Lung microvascular endothelial cell (primary cell): ENCODE data around the gene TMIGD1. TPM values are rescaled to one million over a fixed set of nuclear protein-coding genes. Genes with fewer than 3 reads are reported as not detected.

Source experiments
- DNase-seq, 2 donors: peaks; one replicate each; pipeline versions ENCODE4 v3.0.0 to v3.0.0-alpha.2; 2010; ENCODE audit warnings: low read depth in 2 of 2
- total RNA-seq: library from RNA; depleted of rRNA; stranded (reverse); fragments of >200 nt; gene quantifications from 2 replicates; pipeline ENCODE4 v1.2.1, GENCODE V29; 2014

Gene TMIGD1
- total RNA-seq, 1 donor from 2014 or later = not detected

- peak in 1 of 2 donors; percentile 61 for DNase-seq
Measured at GRCh38 chr17:30332057-30332542, 1.8 kb downstream of the TMIGD1 start.

GRCh38 chr17:30326809-30327208, 7.0 kb downstream of the TMIGD1 start:
- no peak for DNase-seq

GRCh38 chr17:30324723-30325122, 9.1 kb downstream of the TMIGD1 start:
- no peak for DNase-seq

- DNase-seq = peak in 1 of 2 donors; percentile 83
Measured at GRCh38 chr17:30323895-30324319, 9.9 kb downstream of the TMIGD1 start.

- DNase-seq = no peak
Measured at GRCh38 chr17:30323262-30323894, 10.5 kb downstream of the TMIGD1 start.

- DNase-seq = no peak
Measured at GRCh38 chr17:30321314-30321713, 12.5 kb downstream of the TMIGD1 start.

- DNase-seq = peak in 1 of 2 donors; percentile 59
Measured at GRCh38 chr17:30318155-30318554, 15.7 kb downstream of the TMIGD1 start.

GRCh38 chr17:30316736-30317135, 17.1 kb downstream of the TMIGD1 start:
- DNase-seq = no peak

GRCh38 chr17:30315106-30315505, 18.8 kb downstream of the TMIGD1 start:
- DNase-seq = no peak

- no peak for DNase-seq
Measured at GRCh38 chr17:30314474-30314873, 19.4 kb downstream of the TMIGD1 start.

- no peak for DNase-seq
Measured at GRCh38 chr17:30312226-30312625, 21.6 kb downstream of the TMIGD1 start.

- DNase-seq = no peak
Measured at GRCh38 chr17:30310562-30310961, 23.3 kb downstream of the TMIGD1 start.

- no peak for DNase-seq
Measured at GRCh38 chr17:30309591-30309990, 24.3 kb downstream of the TMIGD1 start.

GRCh38 chr17:30308406-30308805, 25.5 kb downstream of the TMIGD1 start:
- no peak for DNase-seq

GRCh38 chr17:30304778-30305177, 29.1 kb downstream of the TMIGD1 start:
- no peak for DNase-seq

GRCh38 chr17:30302241-30302640, 31.6 kb downstream of the TMIGD1 start:
- DNase-seq = no peak

- DNase-seq = no peak
Measured at GRCh38 chr17:30300818-30301217, 33.0 kb downstream of the TMIGD1 start.

GRCh38 chr17:30299000-30299399, 34.9 kb downstream of the TMIGD1 start:
- DNase-seq = peak; percentile 26 to 60

- no peak for DNase-seq
Measured at GRCh38 chr17:30297715-30298114, 36.1 kb downstream of the TMIGD1 start.

GRCh38 chr17:30296499-30297080, 37.3 kb downstream of the TMIGD1 start:
- no peak for DNase-seq

- DNase-seq = peak in 1 of 2 donors; percentile 37
Measured at GRCh38 chr17:30292286-30292858, 41.5 kb downstream of the TMIGD1 start.

- DNase-seq = peak; percentile 83 to 88
Measured at GRCh38 chr17:30291543-30292285, 42.1 kb downstream of the TMIGD1 start, which contains the start of gene BLMH. Gene BLMH, minus strand, starts transcription at chr17:30291944. Its CDS starts 125 bp downstream, at chr17:30291819.
